ENCODE measurements around the gene THOC7.

DNA sequence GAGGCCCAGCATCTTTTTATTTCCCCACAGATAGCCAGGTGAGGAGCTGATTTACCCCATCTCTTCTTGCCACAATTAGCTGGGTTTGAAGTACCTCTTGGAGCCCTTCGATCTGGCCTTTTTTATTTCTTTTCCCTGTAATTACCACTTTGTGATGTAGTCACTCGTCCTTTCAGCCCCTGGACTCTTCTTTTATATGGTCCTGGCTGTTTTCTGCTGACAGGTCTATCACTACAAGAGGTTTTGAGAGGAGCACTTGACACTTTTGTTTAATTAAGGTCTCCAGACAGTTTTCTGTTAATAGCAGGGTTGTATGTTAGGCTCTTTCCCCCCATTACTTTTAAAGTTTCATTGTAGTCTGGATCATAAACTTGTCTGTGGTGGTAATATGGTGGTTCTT, 11.9 kb upstream of the THOC7 start:
- TF ChIP-seq POLR2AphosphoS5 (IDR thresholded peaks at IDR 0.05; ENCODE audit: low read depth, low read length) (no peak), POLR2A (IDR thresholded peaks at IDR 0.05; ENCODE audit: low read depth, low read length) (no peak), TAF1 (IDR thresholded peaks at IDR 0.05; ENCODE audit: borderline replicate concordance, low read depth, low read length) (no peak)

Data from GM12892 (cell line).